ENCODE results near the gene TMTC1. TPM values are rescaled to one million over a fixed set of nuclear protein-coding genes. Genes with fewer than 3 reads are reported as not detected.
"Not testable (repeated sequence)": the region's sequence is repeated elsewhere in the genome, so short reads cannot be mapped to it uniquely, and the experiment has no call there.

TMTC1 gene
- polyA plus RNA-seq, 1 donor (not counting 4 experiments of a cell fraction or from before 2014, with no cell fraction given) = 3.7 TPM

DNA sequence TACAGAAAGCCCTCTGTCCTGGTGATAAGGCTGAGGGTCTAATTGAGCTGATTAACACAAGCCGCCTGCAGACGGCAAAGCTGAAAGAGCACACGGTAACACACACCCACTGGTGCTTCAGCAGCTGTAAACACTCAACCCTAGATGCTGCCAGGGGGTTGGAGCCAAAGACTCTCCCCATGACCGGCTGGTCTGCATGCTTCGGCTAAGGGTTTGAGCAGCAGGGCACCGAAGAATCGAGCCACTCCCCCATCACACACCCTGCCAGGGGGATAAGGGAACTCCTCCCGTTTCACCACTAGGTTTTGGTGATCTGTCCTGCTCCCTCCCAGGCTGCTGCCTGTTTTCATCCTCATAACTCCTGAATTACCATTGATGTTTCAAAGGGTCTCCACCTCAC lies 145.2 kb downstream of the TMTC1 start:
- no peak overlapping the region for H3K27ac ChIP-seq (ENCODE audit: control insufficient read depth, insufficient read depth, low read length)
- dilution Hi-C loops (cut with MboI; ENCODE audit: extremely low pct_ligation_motif_present, low sequenced_read_pairs) = no loop called here

DNA sequence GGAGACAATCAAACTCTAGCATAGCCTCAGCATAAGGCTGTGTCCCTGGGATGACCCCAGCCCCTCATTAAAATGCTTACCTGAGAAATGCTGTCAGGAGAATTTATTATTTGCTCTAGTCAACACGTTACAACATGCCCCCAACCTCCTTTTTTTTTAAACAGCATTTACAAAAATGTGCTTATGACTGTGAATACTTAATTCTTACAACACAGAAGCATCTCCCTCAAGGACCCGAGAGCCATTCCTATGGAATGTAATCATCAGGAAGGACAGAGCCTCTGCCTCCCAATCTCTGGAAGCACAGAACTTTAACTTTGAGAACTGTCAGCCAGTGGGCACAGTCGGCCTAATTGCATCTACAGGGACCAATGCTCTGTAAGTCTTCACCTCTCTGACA lies 149.7 kb downstream of the TMTC1 start:
- H2AFZ ChIP-seq (ENCODE audit: control insufficient read depth, low read length) = no peak overlapping the region
- no peaks in the 10 kb centered on the region for H3K4me1 ChIP-seq (ENCODE audit: control insufficient read depth, extremely low read depth, insufficient read depth, low read length)
- no peaks in the 10 kb centered on the region for H3K27me3 ChIP-seq (ENCODE audit: control insufficient read depth, extremely low read depth, insufficient read depth, low read length)
- no peaks in the 10 kb centered on the region for H3K79me2 ChIP-seq (ENCODE audit: control insufficient read depth, insufficient read depth, low read length)
- H4K20me1 ChIP-seq (ENCODE audit: control insufficient read depth, extremely low read depth, insufficient read depth, low read length) = no peaks in the 10 kb centered on the region
- DNase-seq (ENCODE audit: low read depth, low spot score) (no peak), FAIRE-seq (no peak)
- no peak overlapping the region for H3K9ac ChIP-seq (ENCODE audit: control insufficient read depth, extremely low read depth, insufficient read depth, low read length)
- no peak overlapping the region for H3K27ac ChIP-seq (ENCODE audit: control insufficient read depth, insufficient read depth, low read length)
- H3K36me3 ChIP-seq (ENCODE audit: control insufficient read depth in 2 of 2, extremely low read depth in 1 of 2, insufficient read depth in 2 of 2, low read length in 2 of 2) = no peaks in the 10 kb centered on the region
- H3K4me3 ChIP-seq (ENCODE audit: control insufficient read depth in 2 of 3, extremely low read depth in 1 of 3, insufficient read depth in 2 of 3, low read depth in 1 of 3, low read length in 3 of 3) = no peak overlapping the region
- H3K9me1 ChIP-seq (ENCODE audit: control insufficient read depth, extremely low read depth, insufficient read depth, low read length) = no peaks in the 10 kb centered on the region
- no peaks in the 10 kb centered on the region for H3K9me3 ChIP-seq (ENCODE audit: control insufficient read depth, low read depth, low read length)
- no peak overlapping the region for H3K4me2 ChIP-seq (ENCODE audit: control insufficient read depth, extremely low read depth, insufficient read depth, low read depth, low read length)
- TF ChIP-seq EZH2 (IDR thresholded peaks at IDR 0.05; ENCODE audit: low read length) = no peak
- TF ChIP-seq, protein P1, sequence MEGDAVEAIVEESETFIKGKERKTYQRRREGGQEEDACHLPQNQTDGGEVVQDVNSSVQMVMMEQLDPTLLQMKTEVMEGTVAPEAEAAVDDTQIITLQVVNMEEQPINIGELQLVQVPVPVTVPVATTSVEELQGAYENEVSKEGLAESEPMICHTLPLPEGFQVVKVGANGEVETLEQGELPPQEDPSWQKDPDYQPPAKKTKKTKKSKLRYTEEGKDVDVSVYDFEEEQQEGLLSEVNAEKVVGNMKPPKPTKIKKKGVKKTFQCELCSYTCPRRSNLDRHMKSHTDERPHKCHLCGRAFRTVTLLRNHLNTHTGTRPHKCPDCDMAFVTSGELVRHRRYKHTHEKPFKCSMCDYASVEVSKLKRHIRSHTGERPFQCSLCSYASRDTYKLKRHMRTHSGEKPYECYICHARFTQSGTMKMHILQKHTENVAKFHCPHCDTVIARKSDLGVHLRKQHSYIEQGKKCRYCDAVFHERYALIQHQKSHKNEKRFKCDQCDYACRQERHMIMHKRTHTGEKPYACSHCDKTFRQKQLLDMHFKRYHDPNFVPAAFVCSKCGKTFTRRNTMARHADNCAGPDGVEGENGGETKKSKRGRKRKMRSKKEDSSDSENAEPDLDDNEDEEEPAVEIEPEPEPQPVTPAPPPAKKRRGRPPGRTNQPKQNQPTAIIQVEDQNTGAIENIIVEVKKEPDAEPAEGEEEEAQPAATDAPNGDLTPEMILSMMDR (optimal IDR thresholded peaks at IDR 0.05 in 1 of 3, IDR thresholded peaks at IDR 0.05 in 1 of 3, conservative IDR thresholded peaks at IDR 0.05 in 1 of 3; ENCODE audit: extremely low read depth in 1 of 3, insufficient read depth in 2 of 3, low read length in 3 of 3) = no peak
- dilution Hi-C loops (cut with MboI; ENCODE audit: extremely low pct_ligation_motif_present, low sequenced_read_pairs) = no loop called here

More for the DNA sequence above, 145.2 kb downstream of the TMTC1 start:
- Histone ChIP-seq H3K79me2 (ENCODE audit: control insufficient read depth, insufficient read depth, low read length) (no peaks in the 10 kb centered on the region), H3K9me1 (ENCODE audit: control insufficient read depth, extremely low read depth, insufficient read depth, low read length) (no peaks in the 10 kb centered on the region), H3K27me3 (ENCODE audit: control insufficient read depth, extremely low read depth, insufficient read depth, low read length) (no peaks in the 10 kb centered on the region), H3K9me3 (ENCODE audit: control insufficient read depth, low read depth, low read length) (no peaks in the 10 kb centered on the region), H3K4me3 (ENCODE audit: control insufficient read depth in 2 of 3, extremely low read depth in 1 of 3, insufficient read depth in 2 of 3, low read depth in 1 of 3, low read length in 3 of 3) (no peak overlapping the region), H3K4me1 (ENCODE audit: control insufficient read depth, extremely low read depth, insufficient read depth, low read length) (no peaks in the 10 kb centered on the region), H3K4me2 (ENCODE audit: control insufficient read depth, extremely low read depth, insufficient read depth, low read depth, low read length) (no peak overlapping the region), H2AFZ (ENCODE audit: control insufficient read depth, low read length) (no peak overlapping the region), H3K9ac (ENCODE audit: control insufficient read depth, extremely low read depth, insufficient read depth, low read length) (no peak overlapping the region), H4K20me1 (ENCODE audit: control insufficient read depth, extremely low read depth, insufficient read depth, low read length) (no peaks in the 10 kb centered on the region), H3K36me3 (ENCODE audit: control insufficient read depth in 2 of 2, extremely low read depth in 1 of 2, insufficient read depth in 2 of 2, low read length in 2 of 2) (no peaks in the 10 kb centered on the region)
- TF ChIP-seq, protein P1 (optimal IDR thresholded peaks at IDR 0.05 in 1 of 3, IDR thresholded peaks at IDR 0.05 in 1 of 3, conservative IDR thresholded peaks at IDR 0.05 in 1 of 3; ENCODE audit: extremely low read depth in 1 of 3, insufficient read depth in 2 of 3, low read length in 3 of 3) = no peak
- no peak for TF ChIP-seq EZH2 (IDR thresholded peaks at IDR 0.05; ENCODE audit: low read length)
- no peak for FAIRE-seq
- no peak for DNase-seq (ENCODE audit: low read depth, low spot score)

DNA sequence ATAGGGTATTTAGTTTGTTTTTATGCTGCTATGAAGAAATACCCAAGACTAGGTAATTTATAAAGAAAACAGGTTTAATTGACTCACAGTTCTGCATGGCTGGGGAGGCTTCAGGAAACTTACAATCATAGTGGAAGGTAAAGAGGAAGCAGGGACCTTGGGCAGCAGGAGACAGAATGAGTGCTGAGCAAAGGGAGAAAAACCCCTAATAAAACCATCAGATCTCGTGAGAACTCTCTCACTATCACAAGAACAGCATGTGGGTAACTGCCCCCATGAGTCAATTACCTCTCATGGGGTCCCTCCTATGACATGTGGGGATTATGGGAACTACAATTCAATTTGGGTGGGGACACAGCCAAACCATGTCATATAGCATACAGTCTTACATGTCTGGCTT lies 153.6 kb downstream of the TMTC1 start:
- H3K4me1 ChIP-seq (ENCODE audit: control insufficient read depth, extremely low read depth, insufficient read depth, low read length); H3K4me3 ChIP-seq (ENCODE audit: control insufficient read depth in 2 of 3, extremely low read depth in 1 of 3, insufficient read depth in 2 of 3, low read depth in 1 of 3, low read length in 3 of 3); H3K79me2 ChIP-seq (ENCODE audit: control insufficient read depth, insufficient read depth, low read length); DNase-seq (ENCODE audit: low read depth, low spot score); dilution Hi-C loops (cut with MboI; ENCODE audit: extremely low pct_ligation_motif_present, low sequenced_read_pairs); H2AFZ ChIP-seq (ENCODE audit: control insufficient read depth, low read length); FAIRE-seq; H3K9me3 ChIP-seq (ENCODE audit: control insufficient read depth, low read depth, low read length); H4K20me1 ChIP-seq (ENCODE audit: control insufficient read depth, extremely low read depth, insufficient read depth, low read length); H3K27me3 ChIP-seq (ENCODE audit: control insufficient read depth, extremely low read depth, insufficient read depth, low read length); H3K9ac ChIP-seq (ENCODE audit: control insufficient read depth, extremely low read depth, insufficient read depth, low read length); H3K4me2 ChIP-seq (ENCODE audit: control insufficient read depth, extremely low read depth, insufficient read depth, low read depth, low read length); H3K27ac ChIP-seq (ENCODE audit: control insufficient read depth, insufficient read depth, low read length); H3K36me3 ChIP-seq (ENCODE audit: control insufficient read depth in 2 of 2, extremely low read depth in 1 of 2, insufficient read depth in 2 of 2, low read length in 2 of 2); H3K9me1 ChIP-seq (ENCODE audit: control insufficient read depth, extremely low read depth, insufficient read depth, low read length): not testable (repeated sequence)
